HG03159 (cell line): ENCODE data around the gene NMT2.

ENCODE experiments used
- ATAC-seq: cut with Tn5 transposase; IDR thresholded peaks from one replicate; pipeline ENCODE4 v1.9.1; 2021; ENCODE audit warnings: mild to moderate bottlenecking, moderate library complexity; ENCODE audit not compliant: unreplicated experiment

NMT2 gene

GRCh38 chr10:15146366-15146765 lies 22.1 kb downstream of the NMT2 start:
- ATAC-seq, result no peak

GRCh38 chr10:15144788-15145187 lies 23.7 kb downstream of the NMT2 start:
- no peak for ATAC-seq

- peak; percentile 96 for ATAC-seq
Measured at GRCh38 chr10:15141136-15142054, 27.1 kb downstream of the NMT2 start.

- no peak for ATAC-seq
Measured at GRCh38 chr10:15140698-15141097, 27.8 kb downstream of the NMT2 start.

- ATAC-seq, result no peak
Measured at GRCh38 chr10:15137636-15138035, 30.9 kb downstream of the NMT2 start.

GRCh38 chr10:15137036-15137359 lies 31.5 kb downstream of the NMT2 start:
- no peak for ATAC-seq

GRCh38 chr10:15136129-15137035 lies 32.1 kb downstream of the NMT2 start:
- ATAC-seq, result no peak

GRCh38 chr10:15131330-15131729 lies 37.2 kb downstream of the NMT2 start:
- no peak for ATAC-seq

GRCh38 chr10:15124908-15125307 lies 43.6 kb downstream of the NMT2 start:
- ATAC-seq, result no peak

GRCh38 chr10:15124190-15124589 lies 44.3 kb downstream of the NMT2 start:
- no peak for ATAC-seq

GRCh38 chr10:15123749-15124184 lies 44.7 kb downstream of the NMT2 start:
- no peak for ATAC-seq

GRCh38 chr10:15122477-15123030 lies 45.9 kb downstream of the NMT2 start:
- peak; percentile 85 for ATAC-seq

- ATAC-seq, result no peak
Measured at GRCh38 chr10:15121707-15122106, 46.8 kb downstream of the NMT2 start.

GRCh38 chr10:15120523-15120922 lies 48.0 kb downstream of the NMT2 start:
- ATAC-seq, result no peak

GRCh38 chr10:15118615-15119014 lies 49.9 kb downstream of the NMT2 start:
- no peak for ATAC-seq

GRCh38 chr10:15116225-15116624 lies 52.3 kb downstream of the NMT2 start:
- no peak for ATAC-seq

- no peak for ATAC-seq
Measured at GRCh38 chr10:15113766-15114165, 54.7 kb downstream of the NMT2 start.

- ATAC-seq, result no peak
Measured at GRCh38 chr10:15112657-15113056, 55.8 kb downstream of the NMT2 start.

GRCh38 chr10:15106352-15107013 lies 62.0 kb downstream of the NMT2 start:
- peak; percentile 84 for ATAC-seq

- no peak for ATAC-seq
Measured at GRCh38 chr10:15103513-15103912, 65.0 kb downstream of the NMT2 start.

- ATAC-seq, result no peak
Measured at GRCh38 chr10:15099886-15100285, 68.6 kb downstream of the NMT2 start.
